CD1c-positive myeloid dendritic cell (primary cell): ENCODE measurements around the gene FILIP1L.

Experiments used
- DNase-seq: peaks from one replicate; pipeline ENCODE4 v3.0.0-alpha.2; 2016; ENCODE audit errors: extremely low spot score

Gene FILIP1L

GRCh38 chr3:99951701-99952100 lies 162.6 kb downstream of the FILIP1L start:
- DNase-seq: no peak

GRCh38 chr3:99950921-99951320 lies 163.4 kb downstream of the FILIP1L start:
- DNase-seq: no peak

GRCh38 chr3:99949956-99950670 lies 164.2 kb downstream of the FILIP1L start:
- no peak for DNase-seq

DNA sequence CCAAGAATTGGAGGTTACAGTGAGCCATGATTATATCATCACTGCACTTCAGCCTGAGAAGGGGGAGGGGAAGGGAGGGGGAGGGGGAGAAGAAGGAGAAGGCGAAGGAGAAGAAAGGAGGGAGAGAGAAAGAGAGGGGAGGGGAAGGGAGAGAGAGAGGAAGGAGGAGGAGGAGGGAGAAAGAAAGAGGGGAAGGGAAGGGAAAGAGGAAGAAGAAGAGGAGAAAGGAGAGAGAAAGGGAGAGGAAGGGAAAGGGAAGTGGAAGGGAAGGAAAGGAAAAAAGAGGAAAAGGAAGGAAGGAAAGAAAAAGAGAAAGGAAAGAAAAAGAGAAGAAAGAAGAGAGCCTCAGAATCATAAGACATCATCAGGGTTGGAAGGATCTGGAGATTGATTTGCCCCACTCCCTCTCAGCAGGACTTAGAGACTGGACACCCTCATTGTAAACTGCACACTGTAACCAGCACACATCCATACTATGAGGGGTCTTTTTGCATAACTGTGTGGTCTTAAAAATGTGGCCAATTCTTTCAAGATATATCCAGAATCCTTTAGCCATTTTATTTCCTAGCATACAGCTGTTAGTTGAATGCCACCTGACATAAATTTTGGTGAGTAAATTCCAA lies 165.7 kb downstream of the FILIP1L start:
- no peak for DNase-seq

DNA sequence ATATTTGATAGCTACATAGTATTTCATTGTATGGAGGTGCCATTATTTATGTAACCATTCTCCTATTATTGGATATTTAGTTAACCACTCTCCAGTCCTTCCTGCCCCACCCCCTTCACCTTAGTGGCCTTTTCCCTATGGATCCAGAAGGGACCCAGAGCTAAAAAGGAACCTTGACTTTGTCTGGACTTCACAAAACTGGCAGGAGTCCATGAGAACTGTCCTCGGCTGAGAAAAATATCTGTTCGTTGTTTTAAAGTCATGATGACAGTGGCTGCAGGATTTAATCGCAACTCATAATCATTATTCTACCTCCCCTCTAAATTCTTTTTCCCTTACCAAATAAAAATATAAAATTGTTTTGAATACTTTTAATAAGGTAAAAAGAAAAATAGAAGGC lies 166.9 kb downstream of the FILIP1L start:
- DNase-seq: no peak

DNA sequence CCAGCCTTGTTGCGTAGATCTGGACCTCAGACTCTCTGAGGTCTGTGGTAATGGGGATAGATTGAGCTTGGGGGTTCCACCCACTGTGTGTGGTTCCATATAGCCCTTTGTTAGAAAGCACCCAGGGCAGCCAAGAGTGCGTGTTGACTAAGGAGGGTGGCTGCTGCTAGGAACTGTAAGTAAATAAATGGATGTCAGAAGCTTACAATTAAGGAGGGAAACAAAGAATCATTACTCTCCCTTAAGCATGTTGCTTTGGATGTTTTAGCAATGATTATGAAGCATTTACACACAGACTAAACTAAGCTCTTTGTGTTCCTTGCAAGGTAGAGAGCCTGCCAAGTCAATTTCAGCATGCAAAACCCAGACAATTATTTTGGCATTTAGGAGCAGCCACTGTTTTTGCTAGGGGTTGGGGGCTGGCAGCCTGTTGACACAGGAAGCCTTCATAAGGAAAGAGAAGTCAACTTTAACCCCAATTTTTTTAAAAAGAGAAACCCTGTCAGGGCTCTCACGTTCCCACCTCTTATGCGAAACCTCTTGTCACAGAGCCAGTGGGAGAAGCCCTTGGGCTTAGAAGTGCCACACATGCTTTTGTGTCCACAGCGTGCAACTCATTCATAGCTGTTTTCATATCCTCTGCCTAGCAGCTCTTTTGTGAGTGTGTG lies 168.8 kb downstream of the FILIP1L start:
- no peak for DNase-seq

DNA sequence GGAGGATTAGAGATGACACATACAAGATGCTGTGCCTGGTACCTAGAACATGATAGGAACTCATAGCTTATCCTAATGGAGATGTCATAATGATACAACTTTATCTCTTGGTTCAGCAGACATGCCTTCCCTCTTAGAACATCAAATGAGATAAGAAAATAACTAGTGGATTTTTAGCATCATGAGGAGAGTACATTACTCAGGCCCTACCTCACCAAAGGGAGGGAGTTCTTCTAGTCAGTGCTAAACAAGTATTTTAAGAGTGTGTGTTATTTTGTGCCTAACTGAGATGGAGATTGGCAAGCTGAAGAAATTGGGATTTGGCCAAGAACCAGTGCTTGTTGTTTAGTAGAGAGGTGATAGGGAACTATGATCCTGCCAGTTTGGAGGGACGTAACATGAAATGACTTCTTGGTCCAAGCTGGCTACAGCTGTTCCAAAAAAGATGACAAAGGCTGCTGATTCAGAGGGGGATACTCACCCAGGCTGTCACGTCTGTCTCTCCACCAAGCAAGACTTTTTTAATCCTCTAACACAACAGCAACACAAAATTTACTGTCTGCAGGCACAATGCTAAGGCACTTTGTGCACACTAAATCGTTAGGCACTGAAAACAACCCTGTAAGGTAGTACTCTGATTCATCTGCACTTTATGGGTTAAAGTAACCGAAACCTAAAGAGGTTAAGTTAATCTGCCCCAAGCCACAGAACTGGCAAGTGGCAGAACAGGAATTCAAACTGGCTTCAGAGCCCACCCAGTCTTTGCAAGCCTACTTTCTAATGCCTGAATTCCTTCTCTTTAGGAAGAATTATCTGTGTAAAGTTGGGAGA lies 170.2 kb downstream of the FILIP1L start:
- no peak for DNase-seq

GRCh38 chr3:99941211-99941610 lies 173.1 kb downstream of the FILIP1L start:
- no peak for DNase-seq

DNA sequence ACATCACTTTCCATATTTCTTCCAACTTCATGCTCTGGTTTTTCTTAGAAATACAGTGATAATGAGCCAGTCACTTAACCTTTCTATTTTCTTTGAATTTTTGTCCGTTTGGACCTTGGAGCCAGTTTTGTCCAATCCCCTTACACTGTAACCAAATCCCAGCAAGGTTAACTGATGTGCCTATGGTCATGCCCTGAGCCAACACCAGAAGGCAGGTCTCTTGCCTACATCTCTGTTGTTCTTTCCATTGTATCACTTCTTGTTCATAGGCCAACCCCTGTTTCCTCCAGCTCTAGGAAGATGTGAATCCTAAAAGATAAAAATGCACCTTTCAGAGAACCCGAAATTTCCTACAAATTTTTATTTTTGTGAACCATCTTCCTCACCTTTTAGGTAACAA lies 174.0 kb downstream of the FILIP1L start:
- no peak for DNase-seq

DNA sequence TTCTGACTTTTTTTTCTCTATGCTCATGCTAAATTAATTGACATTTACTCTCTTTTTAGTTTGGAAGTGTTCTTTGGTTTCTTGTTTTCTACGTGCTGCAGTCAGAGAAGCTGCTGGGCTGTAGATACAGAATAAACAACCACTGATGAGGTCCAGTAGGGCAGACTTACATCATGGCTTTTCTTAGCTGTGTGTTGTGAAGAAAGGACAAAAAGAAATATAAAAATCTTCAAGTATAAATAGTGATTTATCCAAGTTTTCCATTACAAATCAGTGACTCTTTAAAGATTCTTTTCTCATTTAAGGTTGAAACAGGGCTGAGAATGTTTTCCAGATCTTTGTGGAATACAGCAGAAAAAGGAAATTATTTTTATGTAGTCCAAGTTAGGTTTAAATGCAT lies 174.4 kb downstream of the FILIP1L start:
- no peak for DNase-seq

- DNase-seq: no peak
These were observed 175.9 kb downstream of the FILIP1L start for GRCh38 chr3:99938270-99938911.

DNA sequence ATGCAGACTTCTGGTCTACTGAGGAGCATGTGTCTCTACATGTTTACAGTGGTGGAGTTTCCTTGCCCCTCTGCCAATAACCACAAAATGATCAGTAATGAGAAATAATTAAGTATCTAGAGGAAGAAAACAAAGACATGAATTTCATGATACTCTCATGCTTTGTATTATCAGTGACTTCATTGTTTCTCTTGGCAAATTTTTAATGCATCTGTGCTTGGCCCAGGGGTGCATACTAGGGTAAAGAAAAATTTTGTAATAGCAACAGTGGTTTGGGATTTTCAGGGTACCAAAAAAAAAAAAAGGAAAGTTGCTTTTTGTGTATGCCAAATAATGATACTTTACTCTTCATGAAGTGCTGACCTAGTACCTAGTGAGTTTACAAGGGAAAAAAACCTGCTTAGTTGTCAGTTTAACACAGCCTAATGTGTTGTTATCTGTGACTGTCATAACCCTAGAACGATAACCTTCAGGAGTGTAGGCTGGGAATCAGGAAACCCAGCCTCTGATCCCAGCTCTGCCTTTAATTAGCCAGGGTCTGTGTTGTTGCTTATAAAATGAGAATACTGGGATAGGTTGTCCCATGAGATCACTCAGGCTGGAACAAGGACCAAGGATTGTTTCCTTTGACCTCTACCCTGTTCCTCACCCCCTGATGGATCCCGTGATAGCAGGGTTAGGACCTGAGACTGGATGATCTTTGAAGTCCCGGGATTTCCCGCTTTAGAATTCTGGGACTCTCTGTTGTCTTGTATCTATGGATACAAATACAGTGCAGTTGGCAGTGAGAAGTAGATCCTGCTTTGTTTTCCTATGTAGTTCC lies 179.1 kb downstream of the FILIP1L start:
- DNase-seq: no peak

DNA sequence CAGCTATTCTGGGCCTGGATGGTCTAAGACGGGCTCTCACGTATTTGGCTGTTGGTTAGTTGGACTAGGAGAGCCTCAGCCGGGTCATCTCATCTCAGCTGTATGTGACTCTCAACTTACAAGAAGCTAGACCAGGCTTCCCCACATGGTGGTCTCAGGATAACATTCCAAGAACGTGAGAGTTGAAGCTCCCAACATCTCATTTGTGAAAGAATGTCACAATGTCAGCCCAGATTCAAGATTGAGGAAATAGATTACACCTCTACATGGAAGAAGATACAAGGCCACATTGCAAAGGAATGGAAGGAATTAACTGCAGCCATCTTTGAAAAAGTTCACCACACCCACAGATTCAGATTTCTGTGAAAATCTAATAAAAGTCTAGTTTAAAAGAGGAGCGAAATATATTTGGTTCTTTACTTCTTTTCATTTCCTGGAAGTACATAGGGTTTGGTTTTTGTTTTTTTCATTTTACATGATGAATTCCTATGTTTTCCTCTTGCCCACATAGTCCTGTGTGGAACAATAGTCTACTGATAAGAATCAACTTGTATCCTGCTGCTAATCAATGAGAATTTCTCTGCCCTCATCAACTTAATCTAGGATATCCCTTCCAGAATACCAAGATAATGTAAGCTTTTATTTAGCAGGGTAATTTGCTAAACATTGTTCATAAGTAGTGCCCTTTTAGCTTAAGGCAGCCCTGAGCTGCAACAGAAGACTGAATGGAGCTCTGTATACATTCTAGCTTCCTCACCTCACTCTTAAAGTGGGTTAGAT lies 180.1 kb downstream of the FILIP1L start:
- DNase-seq: no peak

GRCh38 chr3:99931059-99931458 lies 183.2 kb downstream of the FILIP1L start:
- DNase-seq: no peak

GRCh38 chr3:99929745-99930139 lies 184.6 kb downstream of the FILIP1L start:
- DNase-seq: no peak

DNA sequence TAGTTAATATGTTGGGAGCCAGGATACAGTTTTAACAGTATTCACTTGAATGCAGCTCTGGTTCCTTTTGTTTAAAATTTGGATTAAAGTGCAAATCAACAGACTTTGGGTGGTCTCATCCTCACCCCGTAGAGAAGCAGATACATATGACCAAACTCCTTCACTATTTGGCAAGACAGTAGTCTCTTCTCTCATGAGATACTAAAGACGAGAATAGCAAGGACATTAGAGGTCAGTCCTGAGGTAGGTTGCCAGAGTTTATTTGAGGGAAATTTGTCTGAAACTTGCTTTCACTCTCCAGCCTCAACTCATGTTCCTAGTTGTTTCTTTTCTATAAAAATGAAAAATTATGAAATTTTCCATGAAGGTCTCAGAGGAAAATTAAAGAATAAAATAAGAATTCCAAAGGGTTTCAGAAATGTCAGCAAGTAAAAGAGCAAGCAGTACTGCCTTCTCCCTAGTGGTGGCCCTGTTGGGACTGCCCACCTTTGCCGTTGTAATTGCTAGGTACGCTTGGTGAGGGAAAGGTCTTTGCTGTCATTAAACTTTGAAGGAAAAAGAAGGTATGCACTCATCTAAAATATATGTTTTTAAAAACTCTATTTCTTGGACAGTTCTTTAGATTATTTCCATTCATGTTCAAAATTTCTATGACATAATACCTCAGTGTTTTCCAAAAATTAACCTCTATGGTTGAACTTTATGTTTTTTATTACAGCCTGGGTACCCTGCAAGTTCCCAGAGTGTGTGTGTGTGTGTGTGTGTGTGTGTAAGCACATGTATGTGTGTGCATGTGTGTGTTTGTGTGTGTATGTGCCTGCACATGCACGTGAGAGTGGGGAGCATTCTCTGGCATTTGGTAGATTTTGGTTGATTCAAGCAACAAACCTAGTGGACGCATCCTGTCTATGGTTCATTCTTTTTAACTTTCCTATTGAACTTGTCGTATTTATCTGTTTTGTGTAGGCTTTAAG lies 185.2 kb downstream of the FILIP1L start:
- no peak for DNase-seq

- DNase-seq: no peak
These were observed 186.4 kb downstream of the FILIP1L start for GRCh38 chr3:99927671-99928457.

DNA sequence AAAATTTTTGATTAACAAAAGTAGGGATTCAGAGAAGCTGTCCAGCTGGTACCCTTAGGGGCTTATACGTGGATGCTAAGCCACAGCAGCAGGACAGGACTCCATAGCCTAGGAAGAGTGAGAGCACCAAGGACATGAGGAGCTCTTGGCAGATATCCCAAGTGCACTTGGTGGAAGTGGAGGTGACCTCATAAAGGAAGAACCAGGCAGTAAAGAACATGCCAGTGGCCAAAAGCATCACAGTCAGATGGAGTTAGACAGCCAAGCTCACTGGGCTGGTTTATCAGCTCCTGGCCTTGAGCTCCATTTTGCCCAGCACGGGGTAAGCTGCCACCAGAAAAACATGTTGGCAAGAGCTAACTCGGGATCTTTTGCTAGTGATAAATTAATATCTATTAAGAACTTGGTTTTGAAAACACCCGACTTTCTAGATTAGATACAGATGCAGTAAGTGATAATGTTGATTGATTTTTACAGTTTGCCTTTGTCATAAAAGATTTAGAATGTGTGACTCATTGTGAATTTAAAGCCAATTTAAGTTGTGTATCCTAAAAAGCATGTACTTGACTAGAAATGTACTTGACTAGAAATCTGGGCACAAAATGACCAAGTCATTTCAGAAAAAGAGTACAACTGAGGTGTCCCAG lies 188.6 kb downstream of the FILIP1L start:
- no peak for DNase-seq
